HAP-1 (cell line): ENCODE measurements around the gene ZBTB9.

Experiments
- DNase-seq, 2 experiments: peaks; one replicate each; pipeline ENCODE4 v3.0.0-alpha.2; 2016 to 2020; ENCODE audit warnings: low spot score in 2 of 2
- H3K27me3 ChIP-seq: fragments of 250-450 bp; sonication (Bioruptor Pico); 2 replicates; pipeline ENCODE4 v1.5.1; 2020; ENCODE audit warnings: low read depth, mild to moderate bottlenecking, moderate library complexity
- H3K36me3 ChIP-seq: fragments of 250-450 bp; sonication (Bioruptor Pico); replicated peaks from 2 replicates; pipeline ENCODE4 v1.5.1; 2020; ENCODE audit warnings: mild to moderate bottlenecking
- H3K4me1 ChIP-seq: fragments of 250-450 bp; sonication (Bioruptor Pico); 2 replicates; pipeline ENCODE4 v1.5.1; 2020; ENCODE audit warnings: mild to moderate bottlenecking
- H3K4me3 ChIP-seq: fragments of 250-450 bp; sonication (Bioruptor Pico); 2 replicates; pipeline ENCODE4 v1.5.1; 2020; ENCODE audit warnings: mild to moderate bottlenecking, moderate library complexity
- H3K9me3 ChIP-seq: fragments of 250-450 bp; sonication (Bioruptor Pico); 2 replicates; pipeline ENCODE4 v1.5.1; 2020; ENCODE audit warnings: mild to moderate bottlenecking, moderate library complexity
- in situ Hi-C: fragments of 300-500 bp; cut with MboI; formaldehyde crosslinking; loops from 3 replicates; pipeline ENCODE4 v1.14.3; 2020; ENCODE audit warnings: low sequenced_read_pairs, inconsistent platforms, mixed read lengths

ZBTB9 gene

DNA sequence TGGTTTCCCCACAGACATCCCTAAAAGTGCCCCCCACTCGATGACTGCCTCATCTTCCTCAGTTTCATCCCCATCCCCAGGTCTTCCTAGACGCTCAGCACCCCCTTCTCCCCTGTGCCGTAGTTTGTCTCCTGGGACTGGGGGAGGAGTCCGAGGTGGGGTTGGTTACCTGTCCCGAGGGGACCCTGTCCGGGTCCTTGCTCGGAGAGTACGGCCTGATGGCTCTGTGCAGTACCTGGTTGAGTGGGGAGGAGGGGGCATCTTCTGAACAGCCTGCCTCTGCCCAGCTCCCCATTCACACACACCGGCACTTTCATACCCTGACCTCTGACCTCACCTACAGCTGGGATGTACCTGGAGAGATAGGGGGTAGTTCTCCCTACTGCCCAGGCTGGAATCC, 38.5 kb upstream of the ZBTB9 start:
- peaks cover 21% of the 10 kb centered on the region for H3K4me1 ChIP-seq
- H3K27me3 ChIP-seq = no peaks in the 10 kb centered on the region
- H3K4me3 ChIP-seq = no peak overlapping the region

DNA sequence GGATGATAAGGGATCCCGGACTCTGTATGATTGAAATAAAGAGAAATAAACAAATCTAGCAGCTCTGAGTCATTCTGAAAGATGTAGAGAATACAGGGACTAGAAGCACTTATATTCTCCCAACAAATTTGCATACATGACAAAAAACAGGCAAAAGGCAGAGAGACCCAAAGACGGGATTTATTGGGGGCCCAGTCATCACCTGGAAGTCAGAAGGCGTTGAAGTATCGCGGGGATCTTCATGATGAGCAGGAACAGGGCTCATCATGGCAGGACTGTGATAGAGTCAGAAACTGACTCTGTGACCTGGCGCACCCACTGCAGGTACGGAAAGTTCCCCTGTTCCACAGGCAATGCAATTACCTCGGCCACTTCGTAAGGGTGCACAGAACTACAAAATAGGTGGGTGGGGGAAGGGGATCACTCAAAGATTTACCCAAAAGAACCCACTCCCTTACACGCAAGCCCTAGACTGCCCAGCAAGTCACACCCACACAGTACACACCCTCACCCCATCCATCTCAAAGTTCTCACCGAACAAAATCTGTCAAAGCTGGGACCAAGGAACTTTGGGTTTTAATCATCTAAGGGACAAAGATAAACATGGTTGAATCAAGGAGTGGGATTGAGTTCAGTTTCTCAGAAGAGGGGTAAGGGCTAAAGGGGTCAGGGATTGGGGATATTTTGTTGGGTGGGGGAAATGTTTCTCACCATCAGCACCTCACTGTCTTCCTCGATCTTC, 37.8 kb upstream of the ZBTB9 start:
- peaks cover 19% of the 10 kb centered on the region for H3K4me1 ChIP-seq
- peaks cover 26% of the 10 kb centered on the region for H3K36me3 ChIP-seq
- DNase-seq = no peak
- H3K9me3 ChIP-seq = no peaks in the 10 kb centered on the region
- H3K4me3 ChIP-seq = peak overlapping the region; percentile 55
- peaks cover 5% of the 10 kb centered on the region; the same call in 1 of the 2 replicates for H3K27me3 ChIP-seq
- in situ Hi-C loops = no loop called here

More for the DNA sequence above, 38.5 kb upstream of the ZBTB9 start:
- in situ Hi-C loops = no loop called here
- Histone ChIP-seq H3K9me3 (no peaks in the 10 kb centered on the region), H3K36me3 (peaks cover 26% of the 10 kb centered on the region)
- no peak for DNase-seq

DNA sequence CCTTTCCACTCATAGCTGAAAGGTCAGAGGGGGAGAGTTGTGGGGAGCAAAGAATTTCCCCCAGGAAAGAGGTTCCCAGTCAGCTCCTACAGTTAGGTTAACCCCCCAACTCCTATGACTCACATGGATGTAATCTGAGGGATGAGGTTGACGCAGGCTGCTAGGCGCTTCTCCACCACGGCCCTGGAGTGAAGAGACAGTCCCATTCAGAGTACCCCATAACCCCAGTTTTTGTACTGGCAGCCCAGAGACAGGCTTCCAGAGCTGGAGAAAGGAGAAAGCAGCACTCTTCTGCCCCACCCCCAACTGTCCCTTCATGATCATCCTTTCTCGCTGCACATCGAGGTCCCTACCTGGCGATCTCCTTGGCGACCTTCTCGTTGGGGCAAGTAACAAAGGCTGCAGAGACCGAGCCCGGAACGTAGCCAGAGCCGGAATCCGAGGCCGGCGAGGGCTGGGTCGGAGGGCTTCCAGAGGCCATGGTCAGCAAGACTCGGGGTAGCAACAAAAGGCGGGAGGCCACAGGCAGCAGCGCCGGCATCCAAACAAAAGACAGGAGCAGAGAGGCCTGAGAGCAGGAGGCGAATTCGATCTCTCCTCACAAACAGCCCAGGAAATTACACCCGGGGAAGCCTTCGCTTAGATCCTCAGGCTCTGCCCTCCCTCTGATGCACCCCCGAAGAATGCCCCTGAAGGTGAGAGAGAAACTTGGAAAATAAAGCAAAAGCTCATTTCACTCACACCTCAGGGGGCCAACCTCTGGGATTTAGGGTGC, 37.1 kb upstream of the ZBTB9 start:
- Histone ChIP-seq H3K4me1 (peaks cover 17% of the 10 kb centered on the region), H3K36me3 (peaks cover 26% of the 10 kb centered on the region), H3K9me3 (no peaks in the 10 kb centered on the region), H3K4me3 (peak overlapping the region; percentile 55), H3K27me3 (peaks cover 10% of the 10 kb centered on the region)
- in situ Hi-C loops = no loop called here
- DNase-seq = peak in 1 of 2 experiments; percentile 42

DNA sequence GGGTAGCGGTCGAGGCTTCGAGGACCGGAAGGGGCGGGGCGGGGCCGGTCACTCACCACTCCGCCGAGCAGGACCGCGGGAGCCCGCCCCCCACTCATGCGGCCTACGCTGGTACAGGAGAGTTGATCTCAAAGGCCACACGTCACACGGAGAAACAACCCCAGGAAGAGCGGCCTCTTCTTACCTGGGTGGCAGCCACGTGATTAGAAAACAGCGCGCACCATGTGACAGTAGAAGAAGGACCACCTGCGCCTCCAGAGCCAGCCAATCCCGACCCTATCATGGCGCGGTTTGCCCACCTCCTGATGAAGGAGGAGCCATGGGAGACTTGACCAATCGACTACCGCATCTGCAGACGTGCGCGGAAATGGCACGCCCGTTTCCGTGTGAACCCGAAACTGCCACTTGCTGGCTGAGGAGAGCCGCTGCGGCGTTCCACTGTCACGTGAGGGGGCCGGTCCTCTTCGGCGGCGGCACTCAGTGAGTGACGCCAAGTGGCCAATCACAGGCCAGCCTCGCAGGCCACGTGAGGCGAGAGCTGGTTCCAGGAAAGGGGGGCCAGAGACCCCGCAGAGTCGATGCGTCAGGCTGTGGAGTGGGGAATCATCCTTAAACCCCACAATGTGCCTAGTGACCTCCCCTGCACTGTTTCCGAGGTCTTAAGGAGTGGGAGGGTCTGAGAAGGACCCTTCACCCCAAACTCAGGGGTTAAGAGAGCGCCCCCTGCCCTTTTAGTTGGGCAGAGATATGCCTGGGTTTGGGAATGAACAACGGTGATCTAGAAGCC, 36.3 kb upstream of the ZBTB9 start, which contains the start of gene CUTA:
Gene CUTA (minus strand): TSS at position 205 of the 787 bp plus-strand sequence. CDS start 107 bp downstream, at position 98.
- no peaks in the 10 kb centered on the region for H3K9me3 ChIP-seq
- H3K36me3 ChIP-seq = peaks cover 25% of the 10 kb centered on the region
- peak within 1 kb of the TSS; percentile 55 for H3K4me3 ChIP-seq
- DNase-seq = peak; percentile 96 to 99
- in situ Hi-C loops = no loop called here
- peaks cover 17% of the 10 kb centered on the region for H3K4me1 ChIP-seq
- peaks cover 16% of the 10 kb centered on the region for H3K27me3 ChIP-seq

DNA sequence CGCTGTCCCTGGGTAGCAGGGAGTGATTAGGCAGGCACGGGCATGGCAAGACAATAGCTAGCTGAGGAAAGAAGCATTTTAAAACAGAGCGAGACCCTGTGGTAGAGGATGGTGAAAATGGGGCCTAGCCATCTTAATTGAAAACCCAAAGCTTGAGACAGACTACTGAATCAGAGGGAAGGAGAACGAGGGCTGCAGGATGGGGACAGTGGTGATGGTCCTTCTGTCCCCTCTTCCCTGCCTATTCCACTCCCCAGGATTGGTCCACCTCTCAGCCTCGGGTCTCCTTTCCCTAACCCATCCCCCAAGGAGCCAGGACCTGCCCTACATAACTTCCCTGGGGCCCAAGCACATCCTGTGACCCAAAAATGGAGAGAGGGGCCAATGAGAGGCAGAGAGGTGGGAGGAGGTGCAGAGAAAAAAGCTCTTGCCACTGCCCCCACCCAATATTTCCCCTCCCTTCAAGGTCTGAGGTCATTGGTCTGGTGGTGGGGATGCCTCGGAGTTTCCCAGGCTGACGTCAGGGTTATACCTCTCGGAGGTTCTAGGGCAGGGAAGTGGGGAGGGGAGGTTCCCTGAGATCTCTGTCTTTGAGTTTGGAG, 35.6 kb upstream of the ZBTB9 start:
- in situ Hi-C loops = no loop called here
- Histone ChIP-seq H3K36me3 (peaks cover 18% of the 10 kb centered on the region), H3K4me1 (peaks cover 17% of the 10 kb centered on the region), H3K27me3 (peaks cover 23% of the 10 kb centered on the region), H3K9me3 (no peaks in the 10 kb centered on the region), H3K4me3 (peak overlapping the region; percentile 55)
- no peak for DNase-seq

DNA sequence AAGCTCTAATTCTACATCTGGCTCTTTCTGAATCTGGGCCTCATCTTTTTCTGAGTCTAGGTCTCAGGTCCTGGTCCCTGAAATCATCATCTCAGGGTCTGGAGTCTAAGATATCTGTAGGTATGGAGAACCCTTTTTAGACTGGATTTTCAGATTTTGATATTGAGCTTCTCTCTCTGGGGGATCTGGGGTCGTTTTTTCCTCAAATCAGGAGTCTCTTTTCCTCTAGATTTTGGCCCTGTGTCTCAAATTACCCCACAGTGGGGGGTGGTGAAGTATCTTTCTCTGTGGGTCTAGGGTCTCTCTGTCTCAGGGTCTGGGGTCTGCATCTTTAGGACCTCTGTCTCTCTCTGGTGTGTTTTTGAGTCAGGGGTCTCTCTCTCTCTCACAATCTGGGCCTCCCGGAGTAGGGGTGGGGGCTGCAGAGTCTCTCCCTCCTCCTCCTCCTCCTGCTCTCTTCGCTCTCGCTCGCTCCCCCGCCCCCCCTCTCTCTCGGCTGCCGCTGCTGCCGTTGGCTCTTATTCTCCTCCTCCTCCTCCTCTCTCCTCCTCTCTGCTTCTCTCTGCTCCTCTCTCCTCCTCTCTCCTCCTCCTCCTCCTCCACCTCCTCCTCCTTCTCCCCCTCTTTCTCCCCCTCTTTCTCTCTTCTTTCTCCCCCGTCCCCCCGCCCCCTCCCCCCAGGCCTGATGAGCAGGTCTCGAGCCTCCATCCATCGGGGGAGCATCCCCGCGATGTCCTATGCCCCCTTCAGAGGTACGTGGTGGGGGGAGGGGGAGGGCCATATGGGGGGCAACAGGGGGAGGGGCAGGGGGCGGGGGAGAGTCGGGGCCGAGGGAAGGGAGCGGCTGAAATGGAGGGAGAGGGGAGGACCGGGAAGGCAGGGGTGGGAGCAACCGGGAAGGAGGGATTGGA, 34.5 kb upstream of the ZBTB9 start, which contains the start of gene SYNGAP1:
Gene SYNGAP1 (plus strand): TSS at position 486 of the 911 bp plus-strand sequence. CDS start 200 bp downstream, at position 686.
- H3K4me1 ChIP-seq = peaks cover 17% of the 10 kb centered on the region
- H3K4me3 ChIP-seq = no peak within 1 kb of the TSS
- H3K27me3 ChIP-seq = peaks cover 25% of the 10 kb centered on the region
- H3K9me3 ChIP-seq = no peaks in the 10 kb centered on the region
- peaks cover 15% of the 10 kb centered on the region for H3K36me3 ChIP-seq
- in situ Hi-C loops = no loop called here
- no peak for DNase-seq

DNA sequence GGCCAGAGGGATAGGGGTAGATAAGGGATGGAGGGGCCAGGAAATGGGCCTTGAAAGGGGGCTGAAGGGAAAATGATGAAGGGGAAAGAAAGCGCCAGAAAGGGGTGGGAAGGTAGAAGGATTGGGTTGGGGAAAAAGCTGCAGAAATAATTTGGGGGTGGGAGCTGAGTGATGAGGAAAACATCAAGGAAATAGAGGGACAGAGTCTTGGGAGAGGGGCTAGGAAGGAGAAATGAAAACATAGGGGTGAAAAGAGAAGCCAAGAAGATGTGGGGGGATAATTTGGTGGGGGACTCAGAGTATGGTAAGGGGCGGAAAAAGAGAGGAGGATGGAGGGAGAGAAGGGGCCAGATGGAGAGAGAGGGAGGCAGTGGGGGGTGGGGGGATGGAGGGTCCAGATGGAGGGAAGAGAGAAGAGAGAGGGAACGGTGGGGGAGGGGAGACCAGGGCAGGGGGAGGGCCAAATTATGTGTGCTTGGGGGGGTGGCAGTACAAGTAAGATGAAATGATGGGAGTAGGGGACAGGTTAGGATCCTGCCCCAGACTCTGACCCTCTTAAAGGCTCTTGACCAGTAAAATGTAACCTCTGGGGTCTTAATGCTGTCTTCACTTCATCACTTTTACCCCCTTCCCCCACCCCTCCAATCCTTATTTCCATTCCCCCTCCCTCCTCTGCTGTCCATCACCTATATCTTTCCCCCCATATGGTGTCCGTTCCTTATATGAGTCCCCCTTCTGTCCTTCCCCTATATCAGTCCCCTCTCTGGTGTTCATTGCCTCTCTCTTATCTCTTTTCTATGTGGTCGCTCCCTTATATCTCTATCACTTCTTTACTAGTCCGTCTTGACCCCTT, 33.7 kb upstream of the ZBTB9 start:
- no peak overlapping the region for H3K4me3 ChIP-seq
- no peaks in the 10 kb centered on the region for H3K9me3 ChIP-seq
- no peak for DNase-seq
- in situ Hi-C loops = no loop called here
- H3K36me3 ChIP-seq = peaks cover 7% of the 10 kb centered on the region
- H3K27me3 ChIP-seq = peaks cover 25% of the 10 kb centered on the region
- peaks cover 22% of the 10 kb centered on the region for H3K4me1 ChIP-seq

DNA sequence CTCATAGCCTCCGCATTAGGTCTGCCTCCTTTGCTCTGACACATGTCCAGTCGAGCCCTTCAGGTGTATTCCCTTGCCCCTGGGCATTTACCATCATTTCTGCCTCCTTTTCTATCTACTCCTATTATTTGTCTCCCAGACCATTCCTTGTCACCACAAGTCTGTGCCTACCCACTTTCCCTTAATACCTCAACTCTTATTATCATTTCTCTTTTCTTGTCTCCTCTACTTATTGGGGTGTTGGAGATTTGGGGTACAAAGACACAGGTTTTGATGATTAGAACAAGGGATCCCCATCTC, 33.1 kb upstream of the ZBTB9 start:
- no peak for DNase-seq
- Histone ChIP-seq H3K4me1 (peaks cover 20% of the 10 kb centered on the region), H3K4me3 (no peak overlapping the region), H3K9me3 (no peaks in the 10 kb centered on the region), H3K36me3 (peaks cover 1% of the 10 kb centered on the region), H3K27me3 (peaks cover 25% of the 10 kb centered on the region)
- in situ Hi-C loops = no loop called here

DNA sequence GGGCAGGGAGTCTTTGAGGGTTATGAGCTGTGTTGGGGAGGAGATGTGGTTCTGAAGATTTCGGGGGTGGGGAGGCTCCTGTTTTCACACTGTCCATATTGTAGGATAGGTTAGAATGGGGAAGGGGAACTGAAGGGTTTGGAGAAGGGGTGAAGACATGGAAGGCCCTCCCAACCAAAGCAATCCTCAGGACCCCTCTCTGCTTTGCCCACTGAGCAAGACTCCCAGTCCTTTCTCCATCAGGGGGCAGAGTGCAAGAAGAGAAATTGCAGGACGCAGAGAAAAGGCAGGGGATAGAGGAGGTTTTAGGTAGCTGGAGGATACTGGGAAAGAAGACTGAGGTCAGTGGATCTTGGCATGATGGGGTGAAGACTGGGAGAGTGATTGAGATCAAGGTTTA, 30.6 kb upstream of the ZBTB9 start:
- Histone ChIP-seq H3K4me1 (peaks cover 16% of the 10 kb centered on the region), H3K4me3 (no peak overlapping the region), H3K9me3 (no peaks in the 10 kb centered on the region), H3K36me3 (no peaks in the 10 kb centered on the region), H3K27me3 (peaks cover 25% of the 10 kb centered on the region)
- no peak for DNase-seq
- in situ Hi-C loops = no loop called here

DNA sequence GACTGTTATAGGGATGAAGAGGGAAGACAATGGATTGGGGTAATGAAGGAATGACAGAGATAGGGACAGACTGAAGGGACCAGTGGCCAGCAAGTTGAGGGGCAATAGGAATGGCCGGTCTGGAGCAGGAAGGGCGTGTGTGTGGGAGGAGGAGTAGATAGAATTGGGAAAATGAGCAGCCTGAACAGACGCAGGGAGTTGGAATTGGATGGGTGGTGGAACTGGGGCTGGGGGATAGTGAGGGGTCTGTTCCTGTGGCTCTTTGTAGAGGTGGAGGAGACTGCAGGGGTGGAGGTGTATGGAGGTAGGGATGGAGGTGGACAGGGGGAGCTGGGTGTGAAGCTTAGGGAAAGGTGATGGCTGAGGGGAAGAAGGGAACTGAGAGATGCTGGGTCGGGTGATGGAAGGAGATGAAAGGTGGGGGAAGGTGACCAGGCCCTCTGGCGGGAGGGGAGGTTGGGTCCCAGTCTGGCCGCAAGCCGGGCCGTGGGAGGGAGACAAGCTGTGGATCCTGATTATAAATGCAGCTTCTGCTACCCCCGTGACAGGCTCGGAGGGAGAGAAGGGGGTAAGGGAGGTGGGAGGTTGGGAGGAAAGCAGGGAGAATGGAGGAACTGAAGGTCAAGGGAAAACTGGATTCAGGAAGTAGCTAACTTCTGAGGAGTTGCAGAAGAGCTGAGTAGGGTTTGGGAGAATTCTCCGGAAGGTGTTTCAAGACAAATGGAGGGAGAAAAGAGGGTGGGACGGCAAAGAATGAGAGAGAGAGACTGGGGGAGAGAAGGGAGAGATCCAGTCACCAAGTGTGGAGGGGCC, 29.3 kb upstream of the ZBTB9 start:
- Histone ChIP-seq H3K27me3 (peaks cover 25% of the 10 kb centered on the region), H3K4me1 (peaks cover 15% of the 10 kb centered on the region), H3K9me3 (no peaks in the 10 kb centered on the region), H3K4me3 (peak overlapping the region; percentile 41), H3K36me3 (no peaks in the 10 kb centered on the region)
- in situ Hi-C loops = no loop called here
- no peak for DNase-seq
